Coronary artery (tissue), 2 donors: ENCODE data around the gene HOXA1.

Experiments used
- DNase-seq: peaks from one replicate; pipeline ENCODE4 v3.0.0-alpha.2; 2017; ENCODE audit warnings: low spot score
- H3K27ac ChIP-seq, 2 donors: fragments of 200-600 bp; sonication (generic); one replicate each; pipeline ENCODE4 v1.5.1; 2016 to 2019
- H3K4me3 ChIP-seq: fragments of 200-600 bp; sonication (generic); 2 replicates; pipeline ENCODE4 v1.5.1; 2016; ENCODE audit warnings: mild to moderate bottlenecking, moderate library complexity
- CTCF ChIP-seq: fragments of 200-600 bp; sonication (generic); IDR thresholded peaks from one replicate; pipeline ENCODE4 v1.5.1; 2019; ENCODE audit warnings: antibody characterized with exemption

HOXA1 gene

DNA sequence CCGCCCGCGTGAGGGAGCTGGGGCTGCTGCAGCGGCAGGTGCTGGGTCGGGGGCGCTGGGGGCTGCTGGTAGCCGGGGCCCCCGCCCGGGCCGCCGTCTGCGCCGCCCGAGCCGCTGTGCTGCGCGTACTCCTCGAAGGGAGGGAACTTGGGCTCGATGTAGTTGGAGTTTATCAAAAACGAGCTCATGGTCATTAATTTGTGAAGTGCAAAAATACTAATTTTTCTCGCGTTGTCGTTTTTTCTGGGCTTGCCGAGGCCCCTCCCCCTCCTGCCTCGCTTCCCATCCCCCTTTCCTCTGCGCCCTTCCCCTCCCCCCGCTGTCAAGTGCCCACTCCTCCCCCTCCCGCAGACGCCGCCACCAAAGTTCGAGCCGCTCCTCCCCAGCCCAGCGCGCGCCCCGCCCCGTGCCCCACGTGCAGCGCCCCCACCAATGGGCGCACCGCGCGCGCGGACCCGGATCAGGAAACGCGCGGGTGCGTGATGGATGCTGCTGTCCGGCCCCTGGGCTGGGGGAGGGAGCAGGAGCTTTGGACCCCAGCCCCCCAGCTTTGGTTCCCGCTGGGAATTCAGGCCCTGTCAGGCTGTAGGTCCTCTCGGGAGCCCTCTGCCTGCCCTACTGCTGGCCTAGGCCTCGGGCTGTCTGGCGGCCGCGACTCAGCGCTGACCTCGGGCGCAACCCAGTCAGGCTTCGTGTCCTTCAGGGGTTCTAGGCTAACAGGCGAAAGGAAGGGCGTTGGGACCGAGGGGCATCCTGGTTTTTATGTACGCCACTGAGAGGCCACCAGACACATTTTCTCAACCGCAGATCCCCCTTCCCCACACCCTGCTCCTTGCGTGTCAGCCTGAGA lies 35.0 kb upstream of the HOXA1 start, which contains the start of gene HOXA4:
Gene HOXA4, minus strand, starts transcription at position 218 of the 850 bp plus-strand sequence. Its CDS starts 24 bp downstream, at position 194.
- H3K27ac ChIP-seq: peak within 1 kb of the TSS in 1 of 2 donors; percentile 81
- TF ChIP-seq CTCF: no peak
- H3K4me3 ChIP-seq: peak within 1 kb of the TSS; percentile 76
- peak; percentile 66 for DNase-seq

DNA sequence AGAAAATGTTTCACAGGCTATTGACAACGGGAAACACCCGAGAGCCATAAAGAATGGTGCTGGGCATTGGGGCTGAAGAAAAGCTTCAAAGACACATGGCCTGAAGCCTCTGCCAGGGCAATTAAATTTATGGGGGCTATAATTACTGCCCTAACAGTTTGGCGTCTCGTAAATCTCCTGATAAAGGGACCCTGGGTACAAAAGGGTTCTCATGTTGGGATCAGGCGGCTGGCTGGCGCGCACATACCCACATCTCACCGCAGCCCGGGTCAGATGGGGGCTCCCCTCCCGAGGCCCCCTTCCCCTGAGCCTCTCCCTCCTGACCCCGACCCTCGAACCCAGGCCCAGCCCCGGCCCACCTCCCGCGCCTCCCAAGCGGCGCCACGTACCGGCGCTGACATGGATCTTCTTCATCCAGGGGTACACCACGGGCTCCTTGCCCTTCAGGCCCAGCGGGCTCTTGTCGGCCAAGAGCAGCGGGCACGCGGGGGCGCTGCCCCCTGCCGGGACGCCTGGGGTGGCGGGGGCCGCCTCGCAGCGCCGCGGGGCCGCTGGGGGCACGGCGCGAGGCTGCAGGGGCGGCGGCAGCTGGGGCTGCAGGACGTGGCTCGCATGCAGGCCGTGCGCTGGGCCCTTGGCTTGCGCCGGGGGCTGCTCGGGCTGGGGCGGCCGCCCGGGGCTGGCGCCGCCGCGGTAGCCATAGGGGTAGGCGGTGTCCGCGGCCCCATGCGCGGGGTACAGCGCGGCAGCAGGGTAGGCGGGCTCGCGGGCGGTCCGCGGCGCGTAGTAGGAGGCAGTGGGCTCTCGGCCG lies 34.1 kb upstream of the HOXA1 start:
- peak; percentile 60 for DNase-seq
- no peak for TF ChIP-seq CTCF
- H3K4me3 ChIP-seq: peak overlapping the region; percentile 76
- peak overlapping the region in 1 of 2 donors; percentile 81 for H3K27ac ChIP-seq

GRCh38 chr7:27128776-27129728 lies 33.3 kb upstream of the HOXA1 start:
- no peak overlapping the region for H3K27ac ChIP-seq
- H3K4me3 ChIP-seq: peak overlapping the region; percentile 76
- no peak for TF ChIP-seq CTCF
- DNase-seq: peak; percentile 53

DNA sequence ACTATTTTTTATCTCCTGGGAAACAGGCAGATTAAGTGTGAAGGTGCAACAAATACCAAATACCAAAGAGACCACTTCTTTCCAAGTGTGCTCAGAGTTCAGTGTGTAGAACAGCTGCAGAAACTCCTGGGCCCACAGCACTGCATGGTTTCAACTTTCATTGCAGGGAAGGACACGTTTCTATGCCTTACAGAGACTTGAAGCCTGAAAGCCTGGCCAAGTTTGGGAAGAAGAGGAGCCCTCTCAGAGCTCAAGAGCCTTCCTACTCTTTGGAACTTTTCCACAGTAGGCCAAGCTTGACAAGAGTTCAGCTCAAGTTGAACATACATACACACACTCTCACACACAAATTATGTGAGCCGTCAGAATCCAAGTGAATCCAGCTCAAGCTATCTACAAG lies 32.2 kb upstream of the HOXA1 start:
- DNase-seq: no peak
- H3K4me3 ChIP-seq: no peak overlapping the region
- H3K27ac ChIP-seq: no peak overlapping the region
- no peak for TF ChIP-seq CTCF

DNA sequence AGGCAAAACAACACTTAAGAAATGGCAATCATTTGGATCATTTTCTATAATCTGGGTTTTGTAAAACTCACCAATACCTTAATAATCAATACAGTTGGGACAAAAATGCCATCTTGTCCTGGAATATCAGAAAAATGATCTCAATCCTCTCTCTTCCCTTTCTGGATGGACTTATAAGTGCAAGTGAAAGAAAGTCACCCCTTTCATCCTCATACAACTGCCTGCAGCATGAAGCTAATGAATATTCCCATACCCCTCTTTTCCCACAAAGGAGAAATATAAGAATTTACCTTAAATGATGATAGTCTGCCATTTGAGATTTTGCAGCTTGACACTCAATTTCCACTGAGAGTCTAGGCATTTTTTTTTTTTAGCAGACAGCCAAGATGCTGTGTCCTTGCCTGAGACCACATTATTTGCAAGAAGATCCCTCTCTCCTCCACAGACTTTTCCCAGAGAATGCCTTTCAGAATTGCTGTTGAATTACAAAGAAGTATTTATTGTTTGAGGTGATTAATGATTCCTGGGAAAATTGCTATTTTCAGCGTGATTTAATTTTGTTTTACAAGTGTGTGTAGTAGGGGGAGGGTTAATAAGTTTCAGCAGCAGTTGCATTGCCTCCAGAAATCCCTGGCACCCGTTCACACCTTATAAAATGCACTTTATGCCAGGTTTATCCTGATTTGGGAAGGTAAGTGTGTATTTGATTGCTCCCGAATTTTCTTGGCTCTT lies 31.0 kb upstream of the HOXA1 start:
- no peak overlapping the region for H3K4me3 ChIP-seq
- DNase-seq: no peak
- TF ChIP-seq CTCF: no peak
- no peak overlapping the region for H3K27ac ChIP-seq

- no peak for TF ChIP-seq CTCF
- no peak for DNase-seq
- Histone ChIP-seq H3K4me3 (no peak overlapping the region), H3K27ac (no peak overlapping the region)
Measured at GRCh38 chr7:27125986-27126394, 30.2 kb upstream of the HOXA1 start.
